SK-MEL-5 (cell line): ENCODE results near the gene PFN1. TPM values are rescaled to one million over a fixed set of nuclear protein-coding genes. Genes with fewer than 3 reads are reported as not detected.
"Not testable (repeated sequence)": the region's sequence is repeated elsewhere in the genome, so short reads cannot be mapped to it uniquely, and the experiment has no call there.

ENCODE experiments used
- DNase-seq: peaks from one replicate; pipeline ENCODE4 v3.0.0-alpha.2; 2016; ENCODE audit warnings: low read depth, low spot score
- in situ Hi-C: cut with HindIII; loops from 2 replicates; pipeline ENCODE4 v1.10.0; 2016; ENCODE audit warnings: low sequenced_read_pairs, high pct_unique_total_duplicates, low pct_unique_long_range_greater_than_20kb
- total RNA-seq: library from RNA; depleted of rRNA; stranded (reverse); fragments of >200 nt; shearing (Covaris generic); gene quantifications from 2 replicates; pipeline ENCODE4 v1.2.3, GENCODE V29; 2014

Gene PFN1
- total RNA-seq, 1 experiment from 2014 or later = 787 TPM

DNA sequence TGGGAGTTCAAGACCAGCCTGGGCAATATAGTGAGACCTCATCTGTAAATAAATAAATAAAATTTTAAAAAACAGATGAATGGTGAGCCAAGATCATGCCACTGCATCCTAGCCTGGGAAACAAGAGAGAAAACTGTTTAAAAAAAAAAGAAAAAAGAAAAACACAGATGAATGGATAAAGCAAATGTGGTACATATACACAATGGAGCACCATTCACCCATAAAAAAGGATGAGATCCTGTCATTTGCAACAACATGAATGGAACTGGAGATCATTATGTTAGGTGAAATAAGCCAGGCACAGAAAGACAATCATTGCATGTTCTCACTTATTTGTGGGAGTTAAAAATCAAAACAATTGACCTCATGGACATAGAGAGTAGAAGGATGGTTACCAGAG, 41.7 kb downstream of the PFN1 start:
- in situ Hi-C loops, DNase-seq: not testable (repeated sequence)

DNA sequence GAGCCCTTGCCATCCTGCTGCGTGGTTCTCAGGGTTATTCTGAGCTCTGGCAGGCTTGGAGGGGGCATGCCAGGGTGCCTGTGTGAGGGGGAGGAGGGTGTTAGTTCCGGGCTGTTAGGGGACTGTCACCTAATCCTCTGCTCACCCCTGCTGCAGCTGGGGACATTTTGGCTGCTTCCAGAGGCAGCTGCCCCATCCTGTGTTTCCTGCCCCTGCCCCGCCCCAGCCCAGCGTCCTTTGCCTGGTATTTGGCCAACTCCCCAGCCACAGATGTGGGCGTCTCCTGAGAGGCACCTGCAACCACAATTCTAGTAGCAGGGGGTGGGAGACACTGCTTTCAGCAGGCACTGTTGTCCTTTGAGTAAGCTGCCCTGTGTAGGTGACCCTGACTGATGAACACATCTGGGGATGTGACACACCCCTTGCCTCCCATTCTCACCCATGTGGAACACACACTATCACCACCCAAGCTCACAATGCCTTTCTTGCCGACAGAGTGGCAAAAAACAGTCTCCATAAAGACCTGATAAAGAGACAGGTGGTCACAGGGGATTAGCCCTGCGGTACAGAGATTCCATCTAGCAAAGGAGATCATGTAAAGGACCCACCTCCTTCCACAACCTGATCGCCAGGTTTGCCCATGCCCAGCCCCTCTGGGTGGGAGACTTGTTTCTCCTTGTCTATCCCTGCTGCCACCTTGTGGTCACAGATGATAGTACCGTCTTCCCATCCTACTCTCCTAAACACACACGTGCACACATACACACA, 45.1 kb downstream of the PFN1 start, which contains the start of gene CHRNE:
TSS of gene CHRNE (minus strand) at position 48 of the 768 bp plus-strand sequence. CDS start at position 13, 35 bp downstream.
- peak; percentile 78 for DNase-seq
- in situ Hi-C loops = no loop called here

DNA sequence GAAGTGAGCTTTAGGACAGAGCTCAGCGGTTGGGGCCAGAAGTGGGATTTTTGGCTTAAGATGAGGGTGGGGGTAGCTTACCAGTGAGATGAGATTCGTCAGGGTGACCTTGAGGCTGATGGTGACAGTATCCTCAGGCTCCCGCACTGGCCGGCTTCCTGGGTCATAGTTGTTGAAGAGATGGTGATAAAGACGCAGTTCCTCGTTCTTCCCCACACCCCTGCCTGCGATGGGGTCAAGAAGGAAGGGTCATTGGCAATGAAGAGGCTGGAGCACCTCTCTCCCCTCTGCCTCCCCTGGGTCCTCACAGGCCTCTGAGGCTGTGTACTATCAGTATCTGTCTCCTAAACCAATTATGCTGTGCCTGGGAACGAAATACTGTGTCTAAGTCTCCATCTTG, 45.8 kb downstream of the PFN1 start:
- no peak for DNase-seq
- in situ Hi-C loops = no loop called here

- no peak for DNase-seq
- in situ Hi-C loops = no loop called here
Measured at GRCh38 chr17:4901648-4902344, 46.5 kb downstream of the PFN1 start.

GRCh38 chr17:4901108-4901647, 47.2 kb downstream of the PFN1 start:
- in situ Hi-C loops = no loop called here

DNA sequence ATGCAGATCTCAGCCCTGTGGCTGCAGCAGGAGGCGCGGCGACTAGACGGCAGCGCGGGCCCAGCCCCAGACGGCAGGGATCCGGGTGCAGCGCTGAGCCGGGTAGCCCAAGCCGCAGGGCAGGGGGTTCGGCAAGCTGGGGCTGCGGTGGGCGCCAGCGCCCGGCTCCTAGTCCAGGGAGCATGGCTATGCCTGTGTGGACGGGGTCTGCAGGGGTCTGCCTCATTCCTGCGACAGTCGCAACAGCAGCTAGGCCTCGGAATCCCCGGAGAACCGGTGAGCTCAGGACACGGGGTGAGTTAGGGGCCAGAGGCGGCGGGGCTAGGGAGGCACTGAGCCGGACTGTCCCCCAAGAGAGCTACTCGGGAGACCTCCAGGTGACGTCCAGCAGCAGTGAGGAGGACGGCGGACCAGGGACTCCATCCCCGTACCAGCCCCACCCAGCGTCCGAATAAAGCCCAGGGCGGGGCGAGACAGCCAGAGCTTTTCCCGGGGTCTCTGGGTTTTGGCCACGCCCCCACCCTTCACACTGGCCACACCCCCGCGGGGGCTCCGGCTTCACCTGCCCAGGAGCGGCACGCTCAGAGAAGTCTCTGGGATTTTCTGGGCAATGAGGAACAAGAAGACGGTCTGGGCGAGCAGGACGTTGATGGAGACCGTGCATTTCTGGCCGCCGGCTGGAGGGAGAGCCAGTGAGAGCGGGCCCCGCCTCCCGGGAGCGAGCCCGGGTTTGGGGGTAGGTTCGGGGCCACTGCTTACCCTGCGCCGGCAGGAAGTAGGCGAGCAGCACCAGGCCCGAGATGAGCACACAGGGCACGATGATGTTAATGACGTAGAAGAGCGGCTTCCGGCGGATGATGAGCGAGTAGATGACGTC, 47.9 kb downstream of the PFN1 start:
- DNase-seq = no peak
- in situ Hi-C loops = no loop called here

More at GRCh38 chr17:4901108-4901647, 47.2 kb downstream of the PFN1 start:
- DNase-seq = no peak

DNA sequence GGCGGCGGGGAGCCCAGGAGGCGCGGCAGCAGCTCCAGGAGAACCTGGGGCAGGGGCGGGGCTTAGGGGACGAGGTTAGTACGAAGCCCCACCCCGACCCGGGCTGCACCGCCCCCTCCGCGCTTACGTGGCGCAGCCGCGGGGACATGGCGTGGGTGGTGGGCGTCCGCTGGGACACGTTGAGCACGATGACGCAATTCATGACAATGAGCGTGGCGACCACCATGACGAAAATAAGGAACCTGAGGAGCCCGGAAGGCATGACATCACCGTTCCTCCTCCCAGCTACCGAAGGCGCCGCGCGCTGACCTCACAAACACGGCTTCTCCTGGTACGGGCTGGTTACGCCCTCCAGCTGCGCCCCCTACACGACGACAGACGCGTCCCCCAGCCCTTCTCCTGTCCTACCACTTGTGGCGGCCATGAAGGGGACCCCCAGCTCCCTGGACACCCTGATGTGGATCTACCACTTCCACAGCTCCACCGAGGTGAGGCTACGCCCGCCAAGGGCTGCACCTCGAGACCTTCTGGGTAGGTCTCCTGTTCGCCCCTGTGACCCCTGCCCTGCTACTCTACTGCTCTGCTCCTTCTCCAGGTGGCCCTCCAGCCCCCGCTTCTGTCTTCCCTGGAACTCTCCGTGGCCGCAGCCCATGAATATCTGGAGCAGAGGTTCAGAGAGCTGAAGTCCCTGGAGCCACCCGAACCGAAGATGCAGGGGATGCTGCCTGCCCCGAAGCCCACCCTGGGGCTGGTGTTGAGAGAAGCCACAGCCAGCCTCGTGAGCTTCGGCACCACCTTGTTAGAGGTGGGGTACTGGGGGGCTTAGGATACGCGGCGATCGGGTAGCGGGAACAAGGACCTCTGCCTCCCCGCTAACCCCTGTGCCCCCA, 48.7 kb downstream of the PFN1 start, which contains the start of gene C17orf107:
TSS of gene C17orf107 (plus strand) at position 196 of the 890 bp plus-strand sequence. CDS start at position 423, 227 bp downstream.
- in situ Hi-C loops = no loop called here
- no peak for DNase-seq

DNA sequence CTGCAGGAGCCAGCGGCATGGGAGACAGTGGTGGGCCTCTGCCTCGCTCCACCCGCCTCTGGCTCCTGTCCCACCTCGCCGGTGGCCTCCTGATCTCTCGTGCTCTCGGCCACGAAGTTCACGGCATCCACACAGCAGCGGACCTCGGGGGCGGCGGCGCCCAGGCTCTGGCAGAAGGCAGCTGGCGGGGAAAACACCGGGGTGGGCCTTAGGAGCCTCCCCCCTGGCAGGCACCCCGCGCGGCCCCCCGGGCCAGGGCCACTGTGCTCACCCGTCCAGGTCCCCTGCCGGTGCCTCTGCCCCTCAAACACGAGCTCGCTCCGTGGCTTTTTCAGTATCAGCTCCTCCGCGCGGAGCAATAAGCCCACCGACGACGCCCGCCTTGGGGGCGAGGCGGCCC, 49.4 kb downstream of the PFN1 start:
- in situ Hi-C loops = no loop called here
- DNase-seq = no peak

DNA sequence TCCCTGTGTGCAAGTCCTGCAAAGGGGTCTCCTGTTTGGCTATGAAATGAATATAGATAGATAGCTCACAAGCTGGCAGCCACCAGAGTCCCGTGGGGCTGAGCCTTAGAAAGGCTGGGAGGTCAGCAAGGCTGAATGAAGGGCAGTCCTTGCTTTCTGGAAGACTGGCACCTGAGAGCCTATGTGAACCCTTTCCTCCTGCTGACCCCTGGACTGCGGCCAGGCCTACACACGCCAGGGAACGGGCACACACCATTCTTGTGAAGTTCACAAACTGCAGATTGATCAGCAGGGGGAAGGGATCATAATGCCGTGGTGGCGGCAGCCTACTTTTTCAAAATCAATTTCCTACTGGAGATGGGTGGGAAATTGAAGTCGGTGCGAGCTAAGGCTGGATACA, 50.0 kb downstream of the PFN1 start:
- in situ Hi-C loops = no loop called here
- DNase-seq = no peak

GRCh38 chr17:4897785-4898184, 50.5 kb downstream of the PFN1 start:
- DNase-seq = no peak
- in situ Hi-C loops = no loop called here

GRCh38 chr17:4897198-4897687, 51.1 kb downstream of the PFN1 start:
- in situ Hi-C loops = no loop called here
- DNase-seq = no peak

DNA sequence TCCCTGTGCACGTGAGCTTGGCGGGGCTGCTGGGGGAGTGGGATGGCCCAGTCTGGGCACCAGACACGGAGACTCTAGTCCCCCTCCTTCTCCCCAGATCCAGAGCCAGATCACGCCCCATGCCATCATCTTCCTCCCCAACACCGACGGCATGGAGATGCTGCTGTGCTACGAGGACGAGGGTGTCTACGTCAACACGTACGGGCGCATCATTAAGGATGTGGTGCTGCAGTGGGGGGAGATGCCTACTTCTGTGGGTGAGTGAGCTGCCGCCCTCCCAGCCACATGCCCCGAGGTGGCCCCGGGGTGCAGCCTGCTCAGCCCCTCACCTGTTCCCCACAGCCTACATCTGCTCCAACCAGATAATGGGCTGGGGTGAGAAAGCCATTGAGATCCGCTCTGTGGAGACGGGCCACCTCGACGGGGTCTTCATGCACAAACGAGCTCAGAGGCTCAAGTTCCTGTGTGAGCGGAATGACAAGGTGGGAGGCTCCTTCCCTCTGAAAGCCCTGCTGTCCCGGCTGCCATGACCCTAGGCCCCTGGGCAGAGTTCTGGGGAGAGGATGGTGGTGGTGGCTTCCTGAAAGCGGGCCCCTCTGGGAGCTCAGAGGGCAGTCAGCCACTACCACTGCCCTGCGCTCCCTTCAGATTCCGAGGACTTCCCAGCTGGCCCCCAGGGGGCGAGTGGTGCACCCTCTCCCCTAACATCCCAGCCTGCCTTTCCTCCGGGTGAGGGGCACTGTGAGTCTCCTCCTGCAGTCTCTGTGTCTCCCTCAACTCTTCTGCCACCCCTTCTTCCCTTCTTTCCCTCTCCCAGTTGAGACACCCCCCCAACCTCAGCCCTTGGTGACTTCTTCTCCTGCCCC, 51.8 kb downstream of the PFN1 start:
- in situ Hi-C loops = no loop called here
- no peak for DNase-seq

DNA sequence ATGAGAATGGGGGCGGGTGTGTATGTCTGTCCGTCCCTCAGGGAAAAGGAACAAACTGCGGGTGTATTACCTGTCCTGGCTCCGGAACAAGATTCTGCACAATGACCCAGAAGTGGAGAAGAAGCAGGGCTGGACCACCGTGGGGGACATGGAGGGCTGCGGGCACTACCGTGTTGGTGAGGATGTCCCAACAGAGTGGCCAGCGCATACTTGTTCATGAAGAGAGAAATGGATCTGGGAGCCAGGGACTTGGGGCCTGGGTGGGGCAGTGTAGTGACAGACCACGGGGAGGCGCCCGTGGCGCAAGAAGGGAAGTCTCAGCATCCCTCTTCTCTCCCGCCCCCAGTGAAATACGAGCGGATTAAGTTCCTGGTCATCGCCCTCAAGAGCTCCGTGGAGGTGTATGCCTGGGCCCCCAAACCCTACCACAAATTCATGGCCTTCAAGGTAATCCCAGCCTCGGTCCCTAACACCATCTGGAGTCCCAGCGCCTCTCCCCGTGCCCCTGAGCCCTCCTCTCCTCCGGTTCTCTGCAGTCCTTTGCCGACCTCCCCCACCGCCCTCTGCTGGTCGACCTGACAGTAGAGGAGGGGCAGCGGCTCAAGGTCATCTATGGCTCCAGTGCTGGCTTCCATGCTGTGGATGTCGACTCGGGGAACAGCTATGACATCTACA, 52.5 kb downstream of the PFN1 start:
- DNase-seq = peak; percentile 72
- in situ Hi-C loops = no loop called here
